Fibroblast of peridontal ligament (primary cell): ENCODE data around the gene ZNF282.
A peak's percentile ranks its signal among the peaks of the same experiment; 100 is the strongest.
"Not testable (repeated sequence)": the region's sequence is repeated elsewhere in the genome, so short reads cannot be mapped to it uniquely, and the experiment has no call there.

Experiments
- DNase-seq: peaks from one replicate; pipeline ENCODE4 v3.0.0-alpha.2; 2010; ENCODE audit errors: extremely low read depth

ZNF282 gene

GRCh38 chr7:149256568-149256967 lies 61.2 kb downstream of the ZNF282 start:
- DNase-seq = no peak

GRCh38 chr7:149257146-149257545 lies 61.8 kb downstream of the ZNF282 start:
- no peak for DNase-seq

DNA sequence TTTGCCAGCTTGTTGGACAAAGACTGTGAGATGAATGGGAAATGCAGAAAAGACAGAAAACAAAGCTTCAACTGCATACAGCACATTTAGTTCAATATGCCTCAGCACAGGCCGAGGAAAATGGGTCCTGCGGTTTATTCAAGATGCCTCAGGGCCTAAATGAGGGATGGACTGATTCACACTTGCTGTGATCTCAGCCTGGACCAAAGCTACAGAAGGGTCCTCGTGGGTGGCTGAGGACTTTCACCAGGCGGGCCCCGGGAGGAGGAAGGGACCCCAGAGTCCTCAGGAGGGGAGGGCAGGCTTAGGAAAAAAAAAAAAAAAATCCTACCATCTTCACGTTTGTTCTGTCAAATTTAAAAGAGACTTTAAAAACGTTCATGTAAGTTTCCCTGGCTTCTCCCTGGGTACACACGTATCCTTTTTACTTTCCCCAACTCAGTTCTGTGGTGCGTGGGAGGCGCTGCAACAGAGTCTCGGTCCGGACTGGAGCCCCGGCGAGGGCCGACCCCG lies 66.0 kb downstream of the ZNF282 start:
- peak; percentile 49 for DNase-seq

DNA sequence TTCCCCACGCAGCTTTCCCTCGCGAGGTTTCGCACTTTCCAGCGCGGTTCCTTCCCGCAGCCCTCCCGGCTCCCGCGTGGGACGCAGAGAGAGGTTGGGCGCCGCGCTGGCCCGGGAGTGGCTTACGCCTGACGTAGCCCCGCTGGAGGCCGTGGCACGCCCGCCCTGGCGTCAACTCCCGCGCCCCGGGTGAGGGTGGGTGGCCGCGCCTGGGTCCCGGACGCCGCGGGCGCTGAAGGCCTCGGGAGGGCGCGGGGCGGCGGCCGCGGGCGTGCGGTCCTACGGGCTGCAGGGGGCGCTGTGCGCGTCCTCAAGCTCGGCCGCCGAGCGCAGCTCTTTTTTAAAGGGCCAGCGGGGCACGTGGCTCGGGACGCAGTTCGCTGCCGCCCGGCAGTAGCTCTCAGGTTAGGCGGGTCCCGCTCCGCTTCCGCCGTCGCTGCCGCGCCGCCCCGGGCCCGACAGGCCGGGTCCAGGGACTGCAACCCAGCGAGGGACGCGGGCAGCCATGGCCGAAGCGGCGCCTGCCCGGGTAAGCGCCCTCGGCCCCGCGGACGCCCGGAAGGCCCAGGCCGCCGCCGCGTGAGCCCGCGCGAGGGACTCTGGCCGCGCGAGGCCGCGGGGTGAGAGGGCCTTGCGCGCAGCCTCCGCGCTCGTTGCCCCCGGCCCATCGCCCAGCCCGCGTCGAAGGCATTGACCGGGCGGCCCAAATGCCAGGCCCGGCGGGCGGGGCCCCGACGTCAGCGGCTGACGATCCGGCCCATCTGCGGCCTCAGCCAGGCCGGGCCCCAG lies 66.7 kb downstream of the ZNF282 start, which contains the start of gene ZNF783:
Gene ZNF783 (plus strand): TSS at position 368 of the 789 bp plus-strand sequence. CDS start 138 bp downstream, at position 506.
- peak; percentile 89 for DNase-seq

GRCh38 chr7:149266451-149266850 lies 71.1 kb downstream of the ZNF282 start:
- DNase-seq = no peak

GRCh38 chr7:149267733-149268132 lies 72.4 kb downstream of the ZNF282 start:
- no peak for DNase-seq

DNA sequence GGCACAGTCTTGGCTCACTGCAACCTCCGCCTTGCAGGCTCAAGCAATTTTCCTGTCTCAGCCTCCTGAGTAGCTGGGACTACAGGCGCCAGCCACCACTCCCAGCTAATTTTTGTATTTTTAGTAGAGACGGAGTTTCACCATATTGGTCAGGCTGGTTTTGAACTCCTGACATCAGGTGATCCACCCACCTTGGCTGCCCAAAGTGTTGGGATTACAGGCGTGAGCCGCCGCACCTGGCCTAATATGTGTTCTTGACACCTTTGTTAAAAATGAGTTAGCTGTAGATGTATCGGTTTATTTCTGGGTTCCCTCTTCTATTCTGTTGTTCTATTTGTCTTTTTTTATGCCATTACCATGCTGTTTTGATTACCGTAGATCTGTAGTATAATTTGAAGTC lies 79.1 kb downstream of the ZNF282 start:
- DNase-seq = not testable (repeated sequence)
